GM21825 (cell line): ENCODE results near the gene PRSS33.

Experiments used
- ATAC-seq: cut with Tn5 transposase; IDR thresholded peaks from one replicate; pipeline ENCODE4 v1.9.1; 2021; ENCODE audit warnings: mild to moderate bottlenecking, moderate library complexity; ENCODE audit not compliant: unreplicated experiment

Gene PRSS33

GRCh38 chr16:2766430-2767139 lies 20.8 kb downstream of the PRSS33 start:
- no peak for ATAC-seq

- no peak for ATAC-seq
These were observed 21.6 kb downstream of the PRSS33 start for GRCh38 chr16:2765462-2766404.

GRCh38 chr16:2764718-2765117 lies 22.6 kb downstream of the PRSS33 start:
- ATAC-seq: no peak

- ATAC-seq: no peak
These were observed 24.2 kb downstream of the PRSS33 start for GRCh38 chr16:2763173-2763572.

- ATAC-seq: no peak
These were observed 24.6 kb downstream of the PRSS33 start for GRCh38 chr16:2762711-2763110.

- no peak for ATAC-seq
These were observed 25.3 kb downstream of the PRSS33 start for GRCh38 chr16:2761886-2762583.

GRCh38 chr16:2761472-2761871 lies 25.9 kb downstream of the PRSS33 start:
- no peak for ATAC-seq

- ATAC-seq: no peak
These were observed 30.0 kb downstream of the PRSS33 start for GRCh38 chr16:2757344-2757743.

- no peak for ATAC-seq
These were observed 30.9 kb downstream of the PRSS33 start for GRCh38 chr16:2756288-2757015.

GRCh38 chr16:2755158-2755557 lies 32.2 kb downstream of the PRSS33 start:
- ATAC-seq: no peak

- no peak for ATAC-seq
These were observed 33.7 kb downstream of the PRSS33 start for GRCh38 chr16:2753733-2754020.

GRCh38 chr16:2752850-2753732 lies 34.3 kb downstream of the PRSS33 start:
- ATAC-seq: peak; percentile 33

GRCh38 chr16:2752035-2752849 lies 35.1 kb downstream of the PRSS33 start, which contains the start of gene SRRM2:
SRRM2 (plus strand) TSS chr16:2752638; CDS start chr16:2756365, 3,727 bp downstream.
- ATAC-seq: peak; percentile 76

GRCh38 chr16:2751577-2752034 lies 35.8 kb downstream of the PRSS33 start:
- peak; percentile 30 for ATAC-seq

- ATAC-seq: no peak
These were observed 37.4 kb downstream of the PRSS33 start for GRCh38 chr16:2749936-2750335.

GRCh38 chr16:2749476-2749875 lies 37.9 kb downstream of the PRSS33 start:
- ATAC-seq: no peak

GRCh38 chr16:2748757-2749455 lies 38.5 kb downstream of the PRSS33 start:
- ATAC-seq: no peak

GRCh38 chr16:2745961-2746360 lies 41.4 kb downstream of the PRSS33 start:
- ATAC-seq: no peak
